Amniotic stem cell (primary cell): ENCODE results near the gene PKD1.
"Not testable (repeated sequence)": the region's sequence is repeated elsewhere in the genome, so short reads cannot be mapped to it uniquely, and the experiment has no call there.

ENCODE experiments used
- DNase-seq: peaks from one replicate; lab custom pipeline; 2025; lab: John Stamatoyannopoulos, UW

The PKD1 gene

GRCh38 chr16:2123706-2124376 lies 11.9 kb downstream of the PKD1 start:
- DNase-seq: not testable (repeated sequence)

- not testable (repeated sequence) for DNase-seq
Observed at GRCh38 chr16:2122934-2123683, 12.6 kb downstream of the PKD1 start.

GRCh38 chr16:2122429-2122828 lies 13.3 kb downstream of the PKD1 start:
- no peak for DNase-seq

- no peak for DNase-seq
Observed at GRCh38 chr16:2121853-2122252, 13.8 kb downstream of the PKD1 start.

GRCh38 chr16:2121325-2121724 lies 14.4 kb downstream of the PKD1 start:
- peak; percentile 27 for DNase-seq

- DNase-seq: not testable (repeated sequence)
Observed at GRCh38 chr16:2117960-2118722, 17.6 kb downstream of the PKD1 start.

GRCh38 chr16:2117341-2117740 lies 18.4 kb downstream of the PKD1 start:
- not testable (repeated sequence) for DNase-seq

- DNase-seq: not testable (repeated sequence)
Observed at GRCh38 chr16:2116428-2116827, 19.3 kb downstream of the PKD1 start.

GRCh38 chr16:2115591-2115973 lies 20.1 kb downstream of the PKD1 start:
- DNase-seq: no peak

- not testable (repeated sequence) for DNase-seq
Observed at GRCh38 chr16:2114885-2115590, 20.7 kb downstream of the PKD1 start.

GRCh38 chr16:2114225-2114624 lies 21.5 kb downstream of the PKD1 start:
- DNase-seq: not testable (repeated sequence)

GRCh38 chr16:2112539-2113106 lies 23.1 kb downstream of the PKD1 start:
- not testable (repeated sequence) for DNase-seq

GRCh38 chr16:2111412-2112335 lies 24.0 kb downstream of the PKD1 start:
- not testable (repeated sequence) for DNase-seq

GRCh38 chr16:2111009-2111353 lies 24.7 kb downstream of the PKD1 start:
- DNase-seq: not testable (repeated sequence)

- not testable (repeated sequence) for DNase-seq
Observed at GRCh38 chr16:2110332-2111008, 25.2 kb downstream of the PKD1 start.

- not testable (repeated sequence) for DNase-seq
Observed at GRCh38 chr16:2109872-2110271, 25.8 kb downstream of the PKD1 start.

GRCh38 chr16:2109271-2109580 lies 26.5 kb downstream of the PKD1 start:
- DNase-seq: not testable (repeated sequence)

- DNase-seq: not testable (repeated sequence)
Observed at GRCh38 chr16:2108446-2109270, 27.0 kb downstream of the PKD1 start.

- not testable (repeated sequence) for DNase-seq
Observed at GRCh38 chr16:2107791-2108125, 27.9 kb downstream of the PKD1 start.
